Endothelial cell of umbilical vein (primary cell): ENCODE measurements around the gene SEMG1. TPM values are rescaled to one million over a fixed set of nuclear protein-coding genes. Genes with fewer than 3 reads are reported as not detected.
A peak's percentile ranks its signal among the peaks of the same experiment; 100 is the strongest.

Experiments used
- BruUV-seq: library from RNA; stranded (reverse); fragments of 400-500 nt; replicated peaks from 2 replicates; lab custom pipeline; 2021; lab: Mats Ljungman, UMichigan
- CTCF ChIA-PET: fragments of 300-600, 350-600 bp; sonication (Branson Sonifier 250); formaldehyde crosslinking; loops from one replicate; lab custom pipeline; 2021; ENCODE audit warnings: antibody characterized with exemption, inconsistent platforms; lab: Charles Lee
- POLR2A ChIA-PET: fragments of 300-600, 350-600 bp; sonication (Branson Sonifier 250); formaldehyde crosslinking; loops from one replicate; lab custom pipeline; 2021; ENCODE audit warnings: antibody characterized with exemption, inconsistent platforms; lab: Charles Lee
- DNase-seq: peaks from one replicate; pipeline ENCODE4 v3.0.0-alpha.2; 2011; ENCODE audit warnings: low read depth, low spot score
- FAIRE-seq: peaks from 2 replicates; lab custom pipeline; 2011; peaks lifted over from hg19 to GRCh38; lab: Jason Lieb, UNC
- H2AFZ ChIP-seq: 2 replicates; pipeline ENCODE4 v1.6.0; 2012; ENCODE audit warnings: low read depth, low read length, control low read depth, inconsistent platforms
- H3K27ac ChIP-seq: 2 replicates; pipeline ENCODE4 v1.5.1; 2011; ENCODE audit warnings: low read depth, mild to moderate bottlenecking, control low read depth, low read length, moderate library complexity; ENCODE audit not compliant: insufficient read depth
- H3K27me3 ChIP-seq, 2 experiments: 2 replicates each; pipeline versions ENCODE4 v1.6.0 to v1.6.1; 2011; ENCODE audit warnings: low read length in 2 of 2, mixed read lengths in 1 of 2; ENCODE audit not compliant: control insufficient read depth in 2 of 2, insufficient read depth in 2 of 2
- H3K36me3 ChIP-seq, 2 experiments: 2 replicates in 1 of 2; 3 replicates in 1 of 2; pipeline ENCODE4 v1.5.1; 2011; ENCODE audit warnings: low read length in 2 of 2, mild to moderate bottlenecking in 1 of 2, moderate library complexity in 1 of 2; ENCODE audit not compliant: control insufficient read depth in 2 of 2, insufficient read depth in 2 of 2; ENCODE audit errors: extremely low read depth in 1 of 2
- H3K4me1 ChIP-seq: 3 replicates; pipeline ENCODE4 v1.5.1; 2011; ENCODE audit warnings: mild to moderate bottlenecking, low read length; ENCODE audit not compliant: control insufficient read depth, insufficient read depth; ENCODE audit errors: extremely low read depth
- H3K4me2 ChIP-seq: 2 replicates; pipeline ENCODE4 v1.6.1; 2011; ENCODE audit warnings: low read length, control low read depth, mixed read lengths; ENCODE audit not compliant: insufficient read depth
- H3K4me3 ChIP-seq, 3 experiments: fragments of 200-600 bp in 1 of 3; sonication (generic), shearing (Covaris generic) in 1 of 3; replicated peaks in 1 of 3; 2 replicates each; pipeline ENCODE4 v1.5.1; 2011 to 2016; ENCODE audit warnings: control low read depth in 3 of 3, low read length in 3 of 3, mild to moderate bottlenecking in 2 of 3, inconsistent platforms in 1 of 3, low read depth in 1 of 3, moderate library complexity in 1 of 3; ENCODE audit not compliant: insufficient read depth in 1 of 3
- H3K79me2 ChIP-seq: 2 replicates; pipeline ENCODE4 v1.6.0; 2012; ENCODE audit warnings: low read length, inconsistent platforms; ENCODE audit not compliant: control insufficient read depth, insufficient read depth
- H3K9ac ChIP-seq: replicated peaks from 2 replicates; pipeline ENCODE3; 2011; ENCODE audit warnings: low read length, control low read depth; ENCODE audit not compliant: insufficient read depth; ENCODE audit errors: extremely low read depth
- H3K9me1 ChIP-seq: replicated peaks from 3 replicates; pipeline ENCODE4 v1.6.0; 2011; ENCODE audit warnings: mild to moderate bottlenecking, low read length; ENCODE audit not compliant: control insufficient read depth, insufficient read depth; ENCODE audit errors: extremely low read depth
- H3K9me3 ChIP-seq: replicated peaks from 2 replicates; pipeline ENCODE4 v1.5.1; 2012; ENCODE audit warnings: low read length, inconsistent platforms; ENCODE audit not compliant: control insufficient read depth, insufficient read depth
- H4K20me1 ChIP-seq: replicated peaks from 2 replicates; pipeline ENCODE3; 2011; ENCODE audit warnings: mild to moderate bottlenecking, low read length; ENCODE audit not compliant: control insufficient read depth, insufficient read depth; ENCODE audit errors: extremely low read depth
- CTCF ChIP-seq, 2 donors: IDR thresholded peaks; 1 replicate in 1 of 2; 2 replicates in 1 of 2; pipeline ENCODE4 v1.5.1; 2011; ENCODE audit warnings: low read length in 2 of 2, mild to moderate bottlenecking in 2 of 2, moderate library complexity in 2 of 2, control low read depth in 1 of 2, inconsistent platforms in 1 of 2, low read depth in 1 of 2; ENCODE audit not compliant: insufficient read depth in 1 of 2; ENCODE audit errors: extremely low read depth in 1 of 2
- EZH2 ChIP-seq: IDR thresholded peaks from 2 replicates; pipeline ENCODE4 v1.6.1; 2012; ENCODE audit warnings: borderline replicate concordance, low read depth, mild to moderate bottlenecking, moderate library complexity, low read length, inconsistent platforms; ENCODE audit not compliant: severe bottlenecking
- GATA2 ChIP-seq: IDR thresholded peaks from 2 replicates; pipeline ENCODE4 v1.7.0; 2011; ENCODE audit warnings: low read depth, mild to moderate bottlenecking, moderate library complexity, mixed read lengths, low read length; ENCODE audit not compliant: insufficient read length, insufficient read depth
- JUN ChIP-seq: IDR thresholded peaks from 2 replicates; pipeline ENCODE4 v1.6.1; 2011; ENCODE audit warnings: borderline replicate concordance, low read depth; ENCODE audit not compliant: insufficient read length, insufficient read depth
- MYC ChIP-seq: IDR thresholded peaks from one replicate; pipeline ENCODE4 v1.6.1; 2011; ENCODE audit warnings: mild to moderate bottlenecking, low read depth, low read length
- POLR2A ChIP-seq: IDR thresholded peaks from 2 replicates; pipeline ENCODE4 v1.6.1; 2012; ENCODE audit warnings: low read depth, mild to moderate bottlenecking, control low read depth, low read length
- POLR2AphosphoS5 ChIP-seq: IDR thresholded peaks from 2 replicates; pipeline ENCODE4 v1.6.1; 2012; ENCODE audit warnings: low read depth, mild to moderate bottlenecking, control low read depth, low read length, moderate library complexity; ENCODE audit not compliant: insufficient read depth
- dilution Hi-C: fragments of 300-500 bp; cut with MboI; formaldehyde crosslinking; loops from one replicate; pipeline ENCODE4 v1.15.0; 2019; ENCODE audit warnings: low sequenced_read_pairs; ENCODE audit not compliant: extremely low pct_ligation_motif_present
- intact Hi-C: fragments of 100-400 bp; cut with micrococcal nuclease; formaldehyde crosslinking; loops from one replicate; pipeline ENCODE4 v1.10.0; 2022
- polyA plus RNA-seq, 4 experiments: library from polyadenylated mRNA; depleted of rRNA in 3 of 4; stranded (reverse) in 3 of 4; unstranded in 1 of 4; fragments of >200 nt; gene quantifications; 2 replicates each; pipeline versions ENCODE4 v1.2.1 to v1.2.3, GENCODE V29; 2011 to 2012; ENCODE audit warnings: missing spikeins in 1 of 4
- total RNA-seq: library from RNA; stranded (reverse); gene quantifications from 2 replicates; pipeline ENCODE4 v1.2.3, GENCODE V29; 2021
- TF ChIP-seq, protein P1 (sequence below): IDR thresholded peaks from 2 replicates; pipeline ENCODE4 v1.6.1; 2011; ENCODE audit not compliant: insufficient read depth, insufficient read length

SEMG1 gene
- total and polyA plus RNA-seq, 2 donors (not counting 3 experiments of a cell fraction or from before 2014, with no cell fraction given): not detected

DNA sequence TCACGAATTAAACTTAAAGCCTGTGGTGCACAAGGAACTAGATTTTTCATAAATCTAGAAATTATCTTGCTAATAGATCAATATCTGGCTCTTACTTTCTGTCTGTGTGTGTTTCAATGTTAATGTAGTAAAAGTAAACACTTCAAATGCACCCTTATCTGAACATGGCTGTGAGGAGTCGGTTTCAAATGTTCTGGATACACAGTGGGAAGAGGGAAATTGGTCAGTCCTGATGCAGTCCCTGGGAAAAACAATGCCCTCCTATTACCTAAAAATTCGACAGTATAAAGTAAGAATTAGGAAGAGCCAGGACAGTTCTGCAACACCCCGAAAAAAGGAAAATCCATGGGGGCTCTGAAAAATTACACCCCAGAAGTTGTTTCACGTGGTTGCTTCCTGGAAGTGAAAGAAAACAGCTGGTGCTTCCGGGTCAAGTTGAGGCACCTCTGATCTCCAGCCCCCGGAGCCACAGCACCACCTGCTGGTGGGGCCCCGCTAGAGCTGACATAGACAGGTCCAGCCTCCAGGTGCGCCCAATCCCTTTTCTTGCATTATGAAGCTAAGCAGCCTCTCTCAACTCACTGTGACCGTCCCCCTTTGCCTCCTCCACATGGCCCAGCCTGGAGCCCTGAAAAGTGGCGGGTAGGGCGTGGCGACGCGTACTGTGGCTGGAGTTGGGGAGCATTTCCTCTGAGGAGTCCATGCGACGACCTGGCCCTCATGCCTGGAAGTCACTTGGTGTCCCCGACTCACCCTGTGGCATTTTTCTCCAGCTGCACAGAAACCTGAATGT is 22.6 kb downstream of the SEMG1 start:
- dilution Hi-C loops: no loop called here
- Histone ChIP-seq H3K9me3 (no peaks in the 10 kb centered on the region), H3K27me3 (peaks cover 0 to 3% of the 10 kb centered on the region in 2 experiments), H3K4me2 (no peak overlapping the region), H3K9ac (no peak overlapping the region), H3K4me3 (no peak overlapping the region), H2AFZ (no peak overlapping the region), H3K4me1 (no peaks in the 10 kb centered on the region), H3K27ac (no peak overlapping the region), H3K36me3 (no peaks in the 10 kb centered on the region), H3K9me1 (no peaks in the 10 kb centered on the region), H4K20me1 (no peaks in the 10 kb centered on the region), H3K79me2 (no peaks in the 10 kb centered on the region)
- no peak for FAIRE-seq
- TF ChIP-seq CTCF (IDR thresholded peaks at IDR 0.05; ENCODE audit: extremely low read depth in 1 of 2, insufficient read depth in 1 of 2, low read depth in 1 of 2, low read length in 2 of 2) (peak; percentile 42 to 47), GATA2 (no peak), EZH2 (no peak), POLR2A (no peak), POLR2AphosphoS5 (no peak), JUN (no peak), MYC (no peak)
- TF ChIP-seq, protein P1, sequence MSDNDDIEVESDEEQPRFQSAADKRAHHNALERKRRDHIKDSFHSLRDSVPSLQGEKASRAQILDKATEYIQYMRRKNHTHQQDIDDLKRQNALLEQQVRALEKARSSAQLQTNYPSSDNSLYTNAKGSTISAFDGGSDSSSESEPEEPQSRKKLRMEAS: no peak
- BruUV-seq: no TSS peak
- DNase-seq: no peak
- POLR2A ChIA-PET: no interaction called here
- intact Hi-C loops: loop anchor here (1.0 kb wide), 1 partner anchor 218 kb away; no protein-coding TSS in a partner anchor
- CTCF ChIA-PET: interaction anchor here (0.9 to 1.8 kb wide), 4 partner anchors 16 to 218 kb away, joined by 3 to 13 read pairs (median 4); no protein-coding TSS in a partner anchor
